Left renal cortex interstitium (tissue), 4 donors: ENCODE results near the gene NEK10. TPM values are rescaled to one million over a fixed set of nuclear protein-coding genes. Genes with fewer than 3 reads are reported as not detected.

Experiments
- DNase-seq, 4 donors: peaks; one replicate each; pipeline ENCODE4 v3.0.0-alpha.2; 2013; ENCODE audit warnings: low read depth in 4 of 4, low spot score in 2 of 4, missing footprints in 1 of 4
- polyA plus RNA-seq, 4 donors: library from polyadenylated mRNA; unstranded; fragments of 120-200 nt; gene quantifications; one replicate each; pipeline ENCODE4 v1.2.1, GENCODE V29; 2013; ENCODE audit not compliant: insufficient read length in 4 of 4

Gene NEK10
- polyA plus RNA-seq, 4 donors = 1.2 to 2.3 (median 2.0) TPM

GRCh38 chr3:27252646-27253045 lies 116.5 kb downstream of the NEK10 start:
- no peak for DNase-seq

GRCh38 chr3:27244374-27244773 lies 124.8 kb downstream of the NEK10 start:
- no peak for DNase-seq

GRCh38 chr3:27239951-27240350 lies 129.2 kb downstream of the NEK10 start:
- no peak for DNase-seq

- DNase-seq = no peak
These were observed 140.4 kb downstream of the NEK10 start for GRCh38 chr3:27228805-27229204.

- DNase-seq = no peak
These were observed 145.0 kb downstream of the NEK10 start for GRCh38 chr3:27224197-27224596.

GRCh38 chr3:27221264-27221932 lies 147.8 kb downstream of the NEK10 start:
- DNase-seq = no peak

- no peak for DNase-seq
These were observed 149.0 kb downstream of the NEK10 start for GRCh38 chr3:27220166-27220565.

GRCh38 chr3:27219127-27219845 lies 149.9 kb downstream of the NEK10 start:
- DNase-seq = no peak

GRCh38 chr3:27216955-27217552 lies 152.1 kb downstream of the NEK10 start:
- DNase-seq = no peak

- DNase-seq = no peak
These were observed 152.8 kb downstream of the NEK10 start for GRCh38 chr3:27216295-27216855.

- DNase-seq = no peak
These were observed 155.7 kb downstream of the NEK10 start for GRCh38 chr3:27213450-27213849.

- no peak for DNase-seq
These were observed 159.4 kb downstream of the NEK10 start for GRCh38 chr3:27209617-27210264.

GRCh38 chr3:27208961-27209616 lies 160.1 kb downstream of the NEK10 start:
- DNase-seq = no peak

GRCh38 chr3:27202959-27203358 lies 166.2 kb downstream of the NEK10 start:
- DNase-seq = no peak

- DNase-seq = peak in 1 of 4 donors; percentile 9
These were observed 167.7 kb downstream of the NEK10 start for GRCh38 chr3:27201492-27201891.

GRCh38 chr3:27200721-27201489 lies 168.3 kb downstream of the NEK10 start:
- no peak for DNase-seq

GRCh38 chr3:27194861-27195483 lies 174.2 kb downstream of the NEK10 start:
- DNase-seq = no peak

- DNase-seq = no peak
These were observed 176.1 kb downstream of the NEK10 start for GRCh38 chr3:27193056-27193455.

- DNase-seq = no peak
These were observed 183.2 kb downstream of the NEK10 start for GRCh38 chr3:27186013-27186412.
